HG03108 (cell line): ENCODE measurements around the gene SOX5.
A peak's percentile ranks its signal among the peaks of the same experiment; 100 is the strongest.

Experiments
- ATAC-seq: cut with Tn5 transposase; IDR thresholded peaks from one replicate; pipeline ENCODE4 v1.9.1; 2021; ENCODE audit warnings: moderate library complexity; ENCODE audit not compliant: unreplicated experiment

The SOX5 gene

DNA sequence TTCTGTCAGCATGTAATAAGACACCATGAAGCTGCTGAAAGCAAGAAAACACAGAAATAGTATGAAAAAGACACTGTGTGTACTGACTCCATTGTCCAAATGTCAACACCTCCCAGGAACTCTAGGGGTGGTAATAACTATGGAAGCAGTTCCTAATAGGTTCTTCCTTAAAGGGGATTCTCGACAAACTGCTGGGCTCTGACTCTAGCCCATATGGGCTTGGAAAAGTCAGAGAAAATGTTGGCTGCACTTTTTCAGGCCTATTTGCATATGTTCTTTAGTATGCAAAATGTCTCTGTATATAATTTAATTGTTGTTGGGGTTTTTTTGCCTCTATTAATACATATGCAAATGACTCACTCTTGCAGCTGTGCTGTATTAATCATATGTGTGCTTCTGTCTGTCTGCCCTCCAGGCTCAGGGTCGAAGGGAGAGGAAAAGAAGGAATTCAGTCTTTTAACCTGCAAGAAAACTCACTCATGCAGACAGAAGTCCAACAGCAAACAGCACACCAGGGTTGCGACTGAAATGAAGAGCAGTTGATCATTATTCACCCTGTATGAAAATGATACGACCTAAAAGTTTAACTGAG, 317.6 kb downstream of the SOX5 start:
- no peak for ATAC-seq

DNA sequence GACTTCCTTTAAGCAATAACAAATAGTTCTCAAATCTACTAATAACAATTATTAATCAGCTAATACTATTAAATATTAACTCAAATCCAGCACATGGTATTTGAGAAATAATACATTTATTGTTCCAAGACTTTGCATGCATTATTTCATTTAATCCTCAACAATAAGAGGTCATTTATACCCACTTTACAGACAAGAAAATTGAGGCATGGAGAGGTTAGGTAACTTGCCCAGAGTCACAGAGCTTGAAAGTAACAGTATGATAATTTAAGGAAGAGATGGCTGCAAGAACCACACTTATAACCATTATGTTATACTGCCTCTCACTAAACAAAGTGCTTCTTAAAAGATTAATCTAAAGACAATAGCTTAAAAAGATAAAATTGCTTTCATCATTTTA, 318.9 kb downstream of the SOX5 start:
- ATAC-seq, result no peak

DNA sequence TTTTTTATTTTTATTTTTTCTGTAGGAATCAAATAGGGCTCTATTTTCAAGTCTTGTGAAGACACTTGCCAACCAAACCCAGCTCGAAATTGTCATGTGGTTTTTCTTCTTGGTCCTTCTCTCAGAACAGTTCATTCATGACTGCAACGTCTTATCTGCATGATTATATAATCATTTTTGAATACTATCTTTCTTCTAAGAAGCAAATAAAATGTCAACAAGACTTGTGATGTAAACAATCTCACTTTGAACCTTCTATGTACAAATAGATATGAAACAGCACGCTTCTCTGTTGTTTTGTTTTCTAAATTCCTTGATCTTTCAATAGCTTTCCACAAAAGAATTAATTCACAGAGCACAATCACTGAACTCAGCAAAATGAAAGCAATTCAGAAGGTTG, 320.7 kb downstream of the SOX5 start:
- no peak for ATAC-seq

DNA sequence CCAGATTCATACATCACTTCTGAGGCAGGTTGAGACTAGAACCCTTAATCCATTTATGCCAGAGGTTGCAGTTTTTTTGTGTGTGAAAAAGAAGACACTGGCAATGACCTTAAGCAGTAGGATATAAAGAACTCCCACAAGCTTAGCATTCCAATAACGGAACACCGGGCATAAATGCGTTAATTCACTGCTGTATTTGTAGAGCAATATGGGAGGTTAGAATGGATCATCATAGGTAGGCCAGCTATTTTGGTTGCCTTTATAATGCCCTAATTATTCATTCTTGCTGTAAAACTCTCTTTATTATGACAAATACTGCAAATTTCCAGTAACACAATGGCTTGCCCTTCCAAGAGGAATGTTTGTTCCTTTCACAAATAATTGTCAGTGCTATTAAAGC, 322.7 kb downstream of the SOX5 start:
- ATAC-seq, result no peak

DNA sequence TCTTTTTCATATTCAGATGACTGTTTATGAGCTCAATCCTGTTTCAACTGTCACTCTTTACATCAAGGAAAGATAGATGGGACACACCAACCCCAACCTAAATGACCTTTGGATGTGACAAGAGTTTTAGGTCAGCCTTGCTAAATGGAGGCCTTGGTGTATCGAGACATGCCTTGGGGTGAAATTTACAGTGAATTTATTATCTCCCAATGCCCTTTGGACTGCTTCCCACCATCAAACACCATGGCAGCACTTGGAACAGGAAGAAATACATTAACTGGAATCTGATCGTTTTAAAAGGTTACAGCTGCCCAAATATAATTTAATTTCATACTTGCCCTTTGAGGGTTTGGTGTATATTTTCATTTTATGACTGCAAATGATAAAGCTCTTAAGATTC, 327.6 kb downstream of the SOX5 start:
- no peak for ATAC-seq

DNA sequence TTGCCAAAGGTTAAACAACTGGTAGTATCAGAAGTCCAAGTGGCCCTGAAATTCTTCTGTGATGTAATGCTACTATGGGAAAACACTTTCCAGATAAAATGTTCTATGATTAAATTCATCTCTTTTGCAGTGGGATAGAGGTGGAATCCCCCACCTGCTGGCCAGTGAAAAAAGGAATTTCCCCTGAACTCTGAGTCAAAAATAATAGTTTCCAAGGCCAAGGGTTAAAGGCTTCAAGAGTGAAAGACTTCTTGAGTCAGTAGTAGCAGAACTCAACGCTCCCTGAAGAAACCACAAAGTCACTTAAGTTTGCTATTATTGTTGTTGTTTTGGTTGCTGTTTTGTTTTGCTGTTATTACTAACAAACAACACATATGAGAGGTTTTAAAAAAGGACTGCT, 330.8 kb downstream of the SOX5 start:
- ATAC-seq, result no peak

DNA sequence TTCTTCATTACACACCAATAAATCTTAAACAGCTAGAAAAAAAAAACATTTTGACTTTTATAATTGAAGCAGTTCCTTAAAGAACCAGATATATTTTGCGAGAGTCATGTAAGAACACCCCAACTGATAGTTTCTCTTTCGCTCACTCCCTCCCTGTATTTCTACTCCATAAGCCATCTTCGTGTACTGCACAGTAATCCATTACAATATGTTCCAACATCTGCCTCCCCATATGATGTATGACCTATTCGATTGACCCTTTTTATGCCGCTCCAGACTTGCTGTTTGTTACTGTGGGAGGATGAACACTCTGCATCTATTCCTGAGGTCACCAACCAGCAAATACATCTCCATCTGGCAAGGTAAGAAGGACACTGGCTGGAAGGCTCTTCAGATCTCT, 331.7 kb downstream of the SOX5 start:
- no peak for ATAC-seq

DNA sequence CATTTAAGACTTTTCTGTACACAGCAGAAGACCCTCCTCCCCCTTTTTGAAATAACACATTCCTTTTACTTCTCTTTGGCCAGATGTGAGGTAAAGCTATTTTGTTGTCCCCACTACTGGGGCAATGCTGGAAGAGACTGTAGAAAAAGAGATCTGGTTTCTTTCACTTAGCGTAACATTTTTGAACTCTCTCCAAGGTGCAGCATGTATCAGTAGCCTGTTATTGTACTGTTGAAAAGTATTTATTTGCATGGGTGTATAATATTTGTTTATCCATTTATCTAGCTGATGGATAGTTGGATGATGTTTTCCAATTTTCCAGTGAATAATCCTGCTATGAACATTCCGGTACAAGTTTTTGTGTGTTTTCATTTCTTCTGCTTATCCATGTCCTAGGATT, 335.2 kb downstream of the SOX5 start:
- no peak for ATAC-seq

DNA sequence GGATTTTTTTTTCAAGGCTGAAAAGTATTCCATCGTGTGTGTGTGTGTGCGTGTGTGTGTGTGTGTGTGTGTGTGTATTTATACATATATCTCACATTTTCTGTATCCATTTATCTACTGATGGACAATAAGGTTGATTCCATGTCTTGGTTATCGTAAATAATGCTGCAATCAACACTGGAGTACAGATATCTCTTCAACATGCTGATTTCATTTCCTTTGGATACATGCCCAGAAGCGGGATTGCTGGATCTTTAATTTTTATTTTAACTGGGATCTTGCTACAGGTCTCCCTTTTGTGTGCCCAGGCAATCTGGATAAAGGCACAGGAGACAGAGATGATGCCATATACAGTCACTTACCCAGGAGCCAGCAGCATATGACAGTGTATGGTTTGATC, 338.1 kb downstream of the SOX5 start:
- no peak for ATAC-seq

DNA sequence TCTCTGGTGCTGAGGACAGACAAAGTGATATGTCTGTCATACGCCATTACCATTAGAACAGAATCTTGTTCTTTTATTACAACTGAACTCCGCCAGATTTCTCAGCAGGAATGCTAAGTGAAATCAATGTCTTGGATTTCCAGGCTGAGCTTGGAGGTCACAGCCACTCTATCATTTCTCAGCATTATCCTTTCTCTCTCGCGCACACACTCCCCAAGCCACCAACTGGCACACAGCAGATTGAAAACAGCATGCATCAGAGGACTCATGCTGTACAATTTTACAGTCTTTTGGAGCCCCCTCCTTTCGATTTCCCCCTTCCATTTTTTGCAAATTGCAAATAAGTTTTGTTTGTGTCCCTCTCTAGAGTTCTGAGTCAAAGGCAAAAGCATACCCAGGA, 348.6 kb downstream of the SOX5 start:
- no peak for ATAC-seq

DNA sequence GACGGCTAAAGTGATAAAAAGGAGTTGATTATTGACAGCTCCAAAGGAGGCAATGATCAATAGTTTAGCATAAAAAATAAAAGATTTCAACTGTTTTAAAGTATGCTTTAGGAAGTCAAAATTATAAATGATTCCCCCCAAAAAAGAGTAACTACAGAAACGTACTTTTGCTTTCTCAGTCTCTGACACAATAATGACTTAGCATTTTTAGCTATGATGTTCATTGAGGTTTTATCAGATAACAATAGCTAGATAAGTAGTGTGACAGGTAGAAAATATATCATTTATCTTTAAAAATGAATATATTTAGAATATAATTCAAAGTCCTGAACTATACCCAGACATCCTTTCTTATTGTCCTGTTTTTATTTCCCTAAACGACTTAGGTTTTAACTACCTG, 352.9 kb downstream of the SOX5 start:
- no peak for ATAC-seq

DNA sequence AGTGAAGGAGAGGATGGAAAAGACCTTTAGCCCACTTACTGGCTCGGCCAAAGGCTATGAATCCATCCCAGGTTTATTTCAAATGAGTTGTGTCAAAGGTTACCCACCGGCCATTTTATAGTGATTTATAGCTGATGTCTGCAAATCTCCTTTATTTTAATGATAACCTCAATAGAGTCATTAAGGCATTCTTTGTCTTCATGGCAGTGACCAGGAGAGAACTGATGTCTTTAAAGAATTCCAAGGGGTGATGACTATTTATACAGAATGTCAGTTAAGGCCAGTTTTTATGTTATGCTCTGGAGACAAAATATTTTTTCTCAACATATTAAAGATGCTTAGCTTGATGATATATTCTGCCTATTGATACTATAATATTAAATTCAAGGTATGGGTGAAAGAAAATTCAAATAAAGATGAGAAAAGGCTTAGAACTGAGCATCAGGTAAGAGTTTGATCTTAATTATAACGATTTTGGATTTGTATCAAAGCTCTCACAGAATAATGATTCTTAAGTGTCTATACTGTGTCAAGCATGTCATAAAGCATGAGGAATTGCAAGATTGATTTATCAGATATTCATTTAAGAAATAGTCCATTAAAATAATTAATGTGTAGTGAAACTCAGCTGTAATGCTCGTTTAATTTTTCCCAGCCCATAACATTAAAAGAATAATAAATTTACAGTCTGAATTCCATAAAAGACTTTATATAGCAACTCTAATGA, 361.5 kb downstream of the SOX5 start:
- ATAC-seq, result no peak

DNA sequence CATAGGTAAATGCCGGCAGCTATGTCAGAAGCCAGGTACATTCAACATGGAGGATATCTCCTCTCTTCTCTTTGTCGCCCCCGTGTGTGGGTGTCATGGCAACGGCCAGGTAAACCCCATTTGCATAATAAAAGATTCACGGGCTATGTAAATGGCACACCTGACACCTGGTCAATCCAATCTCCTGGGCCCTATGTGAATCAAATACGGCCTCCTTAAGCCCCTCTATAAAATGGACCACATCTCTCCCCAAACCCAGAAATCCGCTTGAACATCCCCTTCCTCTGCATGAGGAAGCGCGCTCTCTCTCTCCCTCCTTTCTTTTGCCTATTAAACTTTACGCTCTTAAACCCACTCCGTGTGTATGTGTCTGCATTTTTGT, 363.7 kb downstream of the SOX5 start:
- ATAC-seq, result no peak

DNA sequence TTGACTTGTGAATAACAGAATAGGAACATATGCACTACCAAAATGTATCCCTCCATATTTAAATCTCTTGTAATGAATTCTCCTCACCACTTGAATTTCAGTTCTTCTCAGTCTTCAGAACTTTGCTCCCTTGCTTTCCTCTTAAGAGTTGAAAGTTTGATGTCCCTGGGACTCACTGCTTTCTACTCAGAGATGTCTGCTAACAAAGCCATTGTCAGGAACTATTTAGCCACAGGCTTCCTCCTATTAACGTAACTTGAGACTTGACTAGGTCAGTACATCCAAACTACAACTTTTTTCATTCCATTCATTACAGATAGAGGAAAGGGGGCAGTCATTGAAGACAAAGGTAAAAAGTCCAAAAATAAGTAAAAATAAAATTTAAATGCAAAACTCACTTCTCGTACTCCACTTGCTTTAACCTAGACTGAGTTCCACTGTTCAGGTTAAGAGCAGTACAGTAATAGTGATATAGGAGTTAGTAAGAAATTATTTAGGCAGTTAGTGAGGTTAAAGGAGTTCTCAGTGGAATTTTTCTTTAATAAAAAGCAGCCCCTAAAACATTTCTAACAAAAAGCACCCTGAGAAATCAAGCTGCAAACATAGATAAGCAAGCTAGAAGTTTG, 364.2 kb downstream of the SOX5 start:
- ATAC-seq, result no peak

DNA sequence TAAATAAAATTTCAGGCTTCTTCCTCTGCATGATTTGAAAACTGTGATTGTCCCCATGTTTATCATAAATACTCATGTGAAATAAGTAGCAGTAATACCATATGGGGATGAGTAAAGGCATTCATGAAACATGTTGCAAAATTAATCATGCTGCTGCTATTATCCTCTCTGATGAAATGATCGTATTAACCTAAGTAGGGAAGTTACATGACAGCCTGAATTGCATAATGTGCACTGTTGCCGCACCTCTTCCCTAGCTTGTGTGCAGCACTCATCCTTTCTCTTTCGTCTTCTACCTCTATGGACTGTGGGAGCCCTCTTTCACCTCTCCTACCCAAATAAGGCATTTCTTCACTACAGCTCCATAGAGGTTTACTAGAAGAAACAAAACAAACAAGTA, 367.6 kb downstream of the SOX5 start:
- ATAC-seq, result no peak

DNA sequence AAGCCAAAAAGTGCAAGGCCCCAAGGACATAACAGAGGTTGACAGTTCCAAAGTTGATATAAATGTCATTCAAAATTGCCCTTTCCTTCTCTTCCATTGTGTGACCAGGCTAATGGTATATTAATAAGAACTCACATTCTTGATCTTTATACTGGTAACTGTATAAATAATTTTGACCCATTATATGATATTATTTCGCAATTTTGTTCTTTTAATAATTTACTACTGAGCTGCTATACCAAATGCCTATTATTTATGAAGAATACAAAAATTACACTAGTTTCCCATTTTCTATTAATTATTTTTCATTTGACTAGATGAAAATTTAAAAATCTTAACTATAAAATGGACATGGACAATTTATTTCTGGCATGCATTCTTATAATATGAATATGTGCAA, 370.2 kb downstream of the SOX5 start:
- ATAC-seq, result no peak

DNA sequence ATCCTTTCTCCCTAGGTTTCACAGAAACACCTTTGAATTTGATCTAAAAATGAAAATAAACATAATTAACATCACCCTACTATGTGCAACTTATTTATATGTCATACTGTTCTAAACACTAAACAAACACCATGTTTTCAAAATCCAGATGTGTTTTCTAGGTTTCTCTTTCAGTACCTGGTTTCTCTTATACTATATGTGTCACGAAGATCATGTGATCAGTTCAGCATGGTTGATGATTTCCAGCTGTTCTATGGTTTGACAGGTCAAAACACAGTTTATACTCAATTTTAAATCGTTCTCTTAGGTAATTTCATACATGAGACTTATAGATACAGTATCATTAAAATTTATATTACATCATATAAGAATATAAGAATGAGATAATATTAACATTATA, 373.1 kb downstream of the SOX5 start:
- peak; percentile 74 for ATAC-seq

DNA sequence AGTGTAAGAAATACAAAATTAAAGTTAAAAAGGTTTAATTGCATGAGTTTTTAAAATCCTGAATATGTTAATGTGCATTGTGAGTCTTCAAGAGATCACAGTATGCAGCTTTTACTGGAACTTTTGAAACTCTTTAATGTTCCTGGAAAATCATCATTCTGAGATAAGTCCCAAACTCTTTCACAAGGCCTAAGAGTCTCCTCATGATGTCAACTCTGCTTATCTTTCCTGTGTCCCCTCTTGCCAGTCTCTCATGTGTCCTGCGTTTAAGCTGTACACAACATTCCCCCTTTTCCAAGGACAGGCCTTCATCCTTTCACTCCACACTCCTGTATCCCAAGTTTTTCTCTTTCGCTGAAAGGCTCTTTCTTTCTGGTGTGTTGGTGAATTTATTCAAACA, 380.1 kb downstream of the SOX5 start:
- ATAC-seq, result no peak

DNA sequence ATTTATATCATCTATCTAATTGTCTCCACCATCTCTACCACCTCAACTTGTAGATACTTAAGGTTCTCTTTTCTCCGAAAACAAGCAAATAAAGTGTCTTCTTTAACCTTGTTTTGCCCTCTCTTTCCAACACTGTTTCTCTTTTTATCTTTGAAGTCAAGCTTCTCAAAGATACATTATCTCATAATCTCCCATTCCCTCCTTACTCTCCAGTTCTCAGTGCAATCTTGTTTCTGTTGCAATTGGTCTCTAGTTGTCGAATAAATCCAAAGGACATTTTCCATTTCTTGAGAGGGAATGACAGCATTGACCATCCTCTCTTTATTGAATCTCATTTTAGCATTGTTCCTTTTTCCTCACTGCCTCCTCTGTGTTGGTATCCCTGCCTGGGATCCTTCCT, 383.3 kb downstream of the SOX5 start:
- ATAC-seq, result no peak

DNA sequence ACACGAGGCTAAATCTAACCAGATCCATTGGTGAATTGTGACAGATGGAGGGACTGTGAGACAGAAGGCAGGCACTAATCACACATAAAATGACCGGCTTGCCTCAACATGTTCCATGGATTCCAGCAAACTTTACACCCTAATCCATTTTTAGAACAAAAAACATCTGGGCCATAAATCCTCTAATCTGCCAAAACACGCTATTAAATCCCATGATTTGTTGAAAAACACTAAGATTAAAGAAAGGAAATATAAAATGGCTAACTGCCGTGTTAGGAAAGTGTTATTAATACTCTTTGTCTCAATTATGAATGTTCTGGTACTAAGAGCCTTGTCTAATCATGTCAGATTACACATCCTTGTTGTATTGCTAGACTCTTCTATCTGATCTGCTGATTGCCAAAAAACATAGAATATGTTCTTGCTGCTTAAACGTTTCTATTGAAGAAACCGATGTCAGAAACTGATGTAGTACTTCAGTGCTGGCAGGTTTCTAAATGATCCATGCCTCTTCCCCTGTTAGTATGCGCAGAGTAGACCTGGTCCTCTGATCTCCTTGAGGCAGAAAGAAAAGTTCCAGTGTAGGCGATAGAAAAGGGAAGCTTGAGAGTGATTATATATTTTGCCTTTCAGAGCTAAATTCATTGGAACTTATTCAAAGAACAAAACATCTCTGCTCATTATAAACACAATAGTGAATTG, 384.9 kb downstream of the SOX5 start:
- ATAC-seq, result no peak

DNA sequence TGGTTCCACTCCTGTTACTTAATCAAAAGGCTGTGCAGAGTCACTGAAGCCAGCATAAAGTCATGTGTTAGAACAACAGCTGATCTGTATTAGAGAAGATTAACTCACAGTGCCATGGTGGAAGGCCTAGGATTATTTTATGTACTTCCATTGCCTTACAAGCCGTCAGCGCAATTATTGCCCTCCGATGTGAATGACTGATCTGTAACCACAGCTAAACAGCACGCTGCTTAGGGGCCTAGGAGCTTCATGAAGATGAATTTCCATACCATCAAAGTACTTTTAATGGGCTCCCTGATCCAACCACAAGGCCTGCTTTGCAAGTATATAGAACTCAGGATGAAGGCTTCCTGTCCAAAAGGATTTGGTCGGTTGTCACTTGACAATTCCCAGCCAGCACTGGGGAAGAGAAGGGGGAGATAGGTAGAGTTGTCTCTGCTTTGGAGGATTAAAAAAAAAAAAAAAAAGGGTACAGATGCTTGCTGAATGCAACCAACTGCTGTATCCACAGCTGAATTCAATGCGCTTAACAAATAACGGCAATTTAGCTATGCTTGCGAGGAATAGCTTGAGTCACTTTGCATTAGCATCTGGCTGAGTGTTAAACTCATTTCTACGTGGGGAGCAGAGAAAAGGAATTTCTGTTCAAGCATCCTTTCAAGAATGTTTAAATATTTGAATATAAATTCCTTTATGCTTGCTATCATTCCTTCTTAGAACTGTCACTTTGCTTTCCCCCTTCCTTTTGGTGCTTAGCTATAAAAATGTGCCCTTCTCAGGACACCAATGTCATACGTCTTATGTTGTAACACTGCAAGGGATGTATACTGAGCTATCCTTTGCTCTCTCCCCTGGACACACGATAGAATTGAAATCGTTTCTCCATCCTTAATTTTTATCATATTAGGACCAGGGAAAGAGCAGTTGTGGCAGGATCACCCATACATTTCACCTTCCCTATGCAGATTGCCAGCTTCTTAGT, 387.8 kb downstream of the SOX5 start:
- no peak for ATAC-seq
